ENCODE results near the gene ENAH.
"Not testable (repeated sequence)": the region's sequence is repeated elsewhere in the genome, so short reads cannot be mapped to it uniquely, and the experiment has no call there.

ENAH gene

DNA sequence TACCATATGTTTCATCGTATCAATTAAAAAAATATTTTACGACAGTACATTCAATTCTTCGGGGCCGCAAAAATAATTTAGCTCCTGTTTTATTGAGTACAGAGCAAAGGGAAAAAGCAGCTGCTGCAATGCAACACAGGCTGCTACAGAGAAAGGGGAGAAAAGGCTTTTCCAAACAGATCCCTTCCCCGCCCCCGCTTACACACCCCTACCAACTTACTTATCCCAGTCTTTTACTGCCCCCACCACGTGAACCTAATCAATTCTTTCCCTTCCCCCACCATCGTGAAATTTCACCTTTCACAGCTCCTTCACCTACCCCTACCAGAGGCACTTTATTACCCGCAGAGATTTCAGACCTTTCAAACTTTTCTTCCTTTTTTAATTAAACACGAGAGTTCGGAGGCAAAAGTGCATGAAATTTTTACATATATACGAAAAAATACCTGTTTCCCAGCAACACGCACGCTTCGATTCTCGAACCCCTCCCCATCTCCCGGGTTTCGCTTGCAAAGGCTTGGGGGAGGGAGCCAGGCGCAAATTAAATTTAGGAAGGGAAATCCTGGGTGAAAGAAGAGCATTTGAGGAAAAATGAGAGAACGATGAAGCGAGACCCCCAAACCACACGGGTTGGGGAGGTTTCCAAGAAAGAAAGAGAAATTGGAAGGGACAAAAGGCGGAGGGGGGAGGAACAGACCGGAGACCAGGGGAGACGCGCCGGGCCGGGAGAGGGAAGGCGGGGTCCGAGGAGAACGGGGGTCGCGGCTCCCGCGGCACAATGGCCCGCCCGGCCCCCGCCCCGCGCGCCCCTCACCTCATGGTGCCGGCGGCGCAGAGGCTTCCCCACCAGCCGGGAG is 823 bp downstream of the ENAH start:
- Histone ChIP-seq H3K4me1 (ENCODE audit: insufficient read depth, low read length) (peaks cover 18% of the 10 kb centered on the region), H2AFZ (ENCODE audit: low read depth, low read length) (peak overlapping the region; percentile 48), H3K4me3 (ENCODE audit: low read length) (peak overlapping the region; percentile 98), H3K9me3 (ENCODE audit: low read length) (no peaks in the 10 kb centered on the region), H3K27me3 (ENCODE audit: insufficient read depth, low read length) (no peaks in the 10 kb centered on the region), H3K36me3 (ENCODE audit: insufficient read depth, low read length) (peaks cover 4% of the 10 kb centered on the region)

- H3K36me3 ChIP-seq (ENCODE audit: insufficient read depth, low read length): peaks cover 4% of the 10 kb centered on the region
- no peaks in the 10 kb centered on the region for H3K27me3 ChIP-seq (ENCODE audit: insufficient read depth, low read length)
- H3K4me1 ChIP-seq (ENCODE audit: insufficient read depth, low read length): peaks cover 18% of the 10 kb centered on the region
- H3K4me3 ChIP-seq (ENCODE audit: low read length): peak overlapping the region; percentile 98
- H2AFZ ChIP-seq (ENCODE audit: low read depth, low read length): no peak overlapping the region
- no peaks in the 10 kb centered on the region for H3K9me3 ChIP-seq (ENCODE audit: low read length)
These were observed 1.5 kb downstream of the ENAH start for GRCh38 chr1:225651376-225651871.

- H3K27me3 ChIP-seq (ENCODE audit: insufficient read depth, low read length): no peaks in the 10 kb centered on the region
- H3K4me1 ChIP-seq (ENCODE audit: insufficient read depth, low read length): peaks cover 18% of the 10 kb centered on the region
- H3K9me3 ChIP-seq (ENCODE audit: low read length): peaks cover 4% of the 10 kb centered on the region
- H3K36me3 ChIP-seq (ENCODE audit: insufficient read depth, low read length): peaks cover 15% of the 10 kb centered on the region
- H2AFZ ChIP-seq (ENCODE audit: low read depth, low read length): no peak overlapping the region
- peak overlapping the region; percentile 98 for H3K4me3 ChIP-seq (ENCODE audit: low read length)
These were observed 2.7 kb downstream of the ENAH start for GRCh38 chr1:225650179-225650578.

GRCh38 chr1:225645194-225645895 is 7.6 kb downstream of the ENAH start:
- Histone ChIP-seq H3K4me3 (ENCODE audit: low read length) (no peak overlapping the region), H3K9me3 (ENCODE audit: low read length) (peaks cover 16% of the 10 kb centered on the region), H3K4me1 (ENCODE audit: insufficient read depth, low read length) (peaks cover 10% of the 10 kb centered on the region), H3K27me3 (ENCODE audit: insufficient read depth, low read length) (no peaks in the 10 kb centered on the region), H2AFZ (ENCODE audit: low read depth, low read length) (no peak overlapping the region), H3K36me3 (ENCODE audit: insufficient read depth, low read length) (peaks cover 42% of the 10 kb centered on the region)

DNA sequence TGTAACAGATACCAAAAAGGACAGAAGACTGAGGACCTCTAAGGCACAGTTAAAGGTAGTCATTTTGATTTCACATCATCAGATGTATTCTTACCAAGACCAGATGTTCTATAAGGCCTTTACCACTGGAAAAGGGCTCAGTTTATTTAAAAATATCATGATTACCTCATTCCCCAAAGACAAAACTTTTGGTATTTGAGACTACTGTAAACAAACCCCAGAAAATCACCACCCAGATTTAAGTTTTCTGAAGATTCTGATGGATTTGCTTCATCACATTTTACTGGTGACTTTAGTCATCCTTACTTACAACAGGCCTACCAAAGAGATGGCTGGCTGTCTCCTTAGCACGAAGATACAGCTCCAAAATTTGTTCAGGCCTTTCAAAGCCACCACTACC is 8.3 kb downstream of the ENAH start:
- Histone ChIP-seq H3K4me3 (ENCODE audit: low read length) (no peak overlapping the region), H3K27me3 (ENCODE audit: insufficient read depth, low read length) (no peaks in the 10 kb centered on the region), H3K9me3 (ENCODE audit: low read length) (peaks cover 16% of the 10 kb centered on the region), H3K36me3 (ENCODE audit: insufficient read depth, low read length) (peaks cover 42% of the 10 kb centered on the region), H3K4me1 (ENCODE audit: insufficient read depth, low read length) (peaks cover 8% of the 10 kb centered on the region), H2AFZ (ENCODE audit: low read depth, low read length) (no peak overlapping the region)

DNA sequence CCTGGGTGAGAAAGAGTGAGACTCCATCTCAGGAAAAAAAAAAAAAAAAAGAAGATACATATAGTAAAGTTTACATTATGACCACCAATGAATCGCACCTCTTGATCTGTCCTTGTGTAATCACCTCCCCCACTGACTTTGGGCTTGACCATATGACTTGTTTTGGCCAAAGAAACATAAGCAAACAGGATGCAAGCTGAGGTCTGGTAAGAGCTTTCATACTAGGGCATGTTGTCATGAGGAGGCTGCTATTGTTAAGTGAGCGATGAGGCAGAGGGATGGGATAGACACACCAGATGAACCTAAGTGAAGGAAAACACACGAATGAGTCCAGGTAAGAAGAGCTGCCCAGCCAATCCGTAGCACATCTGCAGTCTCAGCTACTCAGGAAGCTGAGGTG is 10.7 kb downstream of the ENAH start:
- Histone ChIP-seq H3K9me3 (ENCODE audit: low read length) (peaks cover 25% of the 10 kb centered on the region), H3K4me3 (ENCODE audit: low read length) (no peak overlapping the region), H3K4me1 (ENCODE audit: insufficient read depth, low read length) (peaks cover 16% of the 10 kb centered on the region), H3K36me3 (ENCODE audit: insufficient read depth, low read length) (peaks cover 38% of the 10 kb centered on the region), H3K27me3 (ENCODE audit: insufficient read depth, low read length) (no peaks in the 10 kb centered on the region), H2AFZ (ENCODE audit: low read depth, low read length) (no peak overlapping the region)

DNA sequence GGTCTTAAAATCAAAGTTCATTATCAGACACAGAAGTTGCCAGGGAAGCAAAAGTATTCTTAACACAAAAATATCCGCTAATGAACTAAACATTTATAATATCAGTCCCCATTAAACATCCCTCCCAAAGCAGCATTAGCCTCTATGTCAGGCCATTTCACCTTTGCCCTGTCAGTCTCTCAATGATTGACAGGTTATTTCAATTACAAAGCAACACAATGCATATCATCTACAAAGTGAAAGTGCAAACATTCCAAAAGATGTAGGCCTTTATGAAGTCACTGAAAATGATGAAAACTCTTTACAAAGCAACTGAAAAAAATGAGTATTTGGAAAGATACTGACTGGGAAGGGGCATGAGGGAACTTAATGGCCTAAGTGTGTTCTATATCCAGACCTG is 14.1 kb downstream of the ENAH start:
- Histone ChIP-seq H3K27me3 (ENCODE audit: insufficient read depth, low read length) (no peaks in the 10 kb centered on the region), H3K4me1 (ENCODE audit: insufficient read depth, low read length) (peaks cover 16% of the 10 kb centered on the region), H3K4me3 (ENCODE audit: low read length) (no peak overlapping the region), H3K36me3 (ENCODE audit: insufficient read depth, low read length) (peaks cover 39% of the 10 kb centered on the region), H3K9me3 (ENCODE audit: low read length) (peaks cover 18% of the 10 kb centered on the region), H2AFZ (ENCODE audit: low read depth, low read length) (no peak overlapping the region)

GRCh38 chr1:225637651-225638199 is 15.2 kb downstream of the ENAH start:
- Histone ChIP-seq H3K27me3 (ENCODE audit: insufficient read depth, low read length) (no peaks in the 10 kb centered on the region), H3K36me3 (ENCODE audit: insufficient read depth, low read length) (peaks cover 33% of the 10 kb centered on the region), H3K9me3 (ENCODE audit: low read length) (peaks cover 13% of the 10 kb centered on the region), H3K4me1 (ENCODE audit: insufficient read depth, low read length) (peaks cover 16% of the 10 kb centered on the region), H2AFZ (ENCODE audit: low read depth, low read length) (no peak overlapping the region), H3K4me3 (ENCODE audit: low read length) (no peak overlapping the region)

GRCh38 chr1:225636992-225637391 is 15.9 kb downstream of the ENAH start:
- not testable (repeated sequence) for H3K27me3 ChIP-seq (ENCODE audit: insufficient read depth, low read length); H2AFZ ChIP-seq (ENCODE audit: low read depth, low read length); H3K4me3 ChIP-seq (ENCODE audit: low read length)
- Histone ChIP-seq H3K9me3 (ENCODE audit: low read length) (peaks cover 10% of the 10 kb centered on the region), H3K36me3 (ENCODE audit: insufficient read depth, low read length) (peaks cover 26% of the 10 kb centered on the region), H3K4me1 (ENCODE audit: insufficient read depth, low read length) (peaks cover 16% of the 10 kb centered on the region)

GRCh38 chr1:225635649-225636048 is 17.3 kb downstream of the ENAH start:
- Histone ChIP-seq H3K27me3 (ENCODE audit: insufficient read depth, low read length) (no peaks in the 10 kb centered on the region), H3K9me3 (ENCODE audit: low read length) (peaks cover 10% of the 10 kb centered on the region), H3K4me3 (ENCODE audit: low read length) (no peak overlapping the region), H3K4me1 (ENCODE audit: insufficient read depth, low read length) (peaks cover 22% of the 10 kb centered on the region), H2AFZ (ENCODE audit: low read depth, low read length) (no peak overlapping the region), H3K36me3 (ENCODE audit: insufficient read depth, low read length) (peaks cover 24% of the 10 kb centered on the region)

GRCh38 chr1:225632836-225633235 is 20.1 kb downstream of the ENAH start:
- H3K36me3 ChIP-seq (ENCODE audit: insufficient read depth, low read length): peaks cover 24% of the 10 kb centered on the region
- not testable (repeated sequence) for H3K27me3 ChIP-seq (ENCODE audit: insufficient read depth, low read length); H3K4me3 ChIP-seq (ENCODE audit: low read length); H3K4me1 ChIP-seq (ENCODE audit: insufficient read depth, low read length); H3K9me3 ChIP-seq (ENCODE audit: low read length); H2AFZ ChIP-seq (ENCODE audit: low read depth, low read length)

GRCh38 chr1:225631021-225631663 is 21.8 kb downstream of the ENAH start:
- no peaks in the 10 kb centered on the region for H3K27me3 ChIP-seq (ENCODE audit: insufficient read depth, low read length)
- peaks cover 6% of the 10 kb centered on the region for H3K4me1 ChIP-seq (ENCODE audit: insufficient read depth, low read length)
- H3K36me3 ChIP-seq (ENCODE audit: insufficient read depth, low read length): peaks cover 20% of the 10 kb centered on the region
- no peaks in the 10 kb centered on the region for H3K9me3 ChIP-seq (ENCODE audit: low read length)
- H3K4me3 ChIP-seq (ENCODE audit: low read length): no peak overlapping the region
- no peak overlapping the region for H2AFZ ChIP-seq (ENCODE audit: low read depth, low read length)

GRCh38 chr1:225629483-225629882 is 23.4 kb downstream of the ENAH start:
- no peak overlapping the region for H3K4me3 ChIP-seq (ENCODE audit: low read length)
- H3K36me3 ChIP-seq (ENCODE audit: insufficient read depth, low read length): peaks cover 11% of the 10 kb centered on the region
- H3K4me1 ChIP-seq (ENCODE audit: insufficient read depth, low read length): peaks cover 6% of the 10 kb centered on the region
- H3K27me3 ChIP-seq (ENCODE audit: insufficient read depth, low read length): no peaks in the 10 kb centered on the region
- peaks cover 3% of the 10 kb centered on the region for H3K9me3 ChIP-seq (ENCODE audit: low read length)
- no peak overlapping the region for H2AFZ ChIP-seq (ENCODE audit: low read depth, low read length)
